OCI-LY1 (cell line): ENCODE data around the gene ZFP57.
A peak's percentile ranks its signal among the peaks of the same experiment; 100 is the strongest.

ENCODE experiments used
- H2AFZ ChIP-seq: fragments of 200-600 bp; sonication (generic), shearing (Covaris generic); 2 replicates; pipeline ENCODE4 v1.6.0; 2014; ENCODE audit warnings: antibody characterized with exemption, mild to moderate bottlenecking, low read length
- H3F3A ChIP-seq: fragments of 200-600 bp; sonication (generic), shearing (Covaris generic); 2 replicates; pipeline ENCODE4 v1.6.0; 2014; ENCODE audit warnings: mild to moderate bottlenecking, antibody characterized with exemption, low read length, moderate library complexity; ENCODE audit not compliant: insufficient read depth
- H3K27ac ChIP-seq: fragments of 200-600 bp; sonication (generic); 2 replicates; pipeline ENCODE4 v1.5.1; 2014; ENCODE audit warnings: low read length, mixed run types, mild to moderate bottlenecking, low read depth; ENCODE audit not compliant: poor library complexity, severe bottlenecking
- H3K27me3 ChIP-seq: fragments of 200-600 bp; sonication (generic); 2 replicates; pipeline ENCODE4 v1.6.0; 2014; ENCODE audit warnings: antibody characterized with exemption, mild to moderate bottlenecking, low read length, moderate library complexity; ENCODE audit not compliant: insufficient read depth
- H3K36me3 ChIP-seq: fragments of 200-600 bp; sonication (generic); 2 replicates; pipeline ENCODE4 v1.6.1; 2014; ENCODE audit warnings: mild to moderate bottlenecking, antibody characterized with exemption, low read length, moderate library complexity, mixed read lengths; ENCODE audit not compliant: insufficient read depth
- H3K4me1 ChIP-seq: fragments of 200-600 bp; sonication (generic); 2 replicates; pipeline ENCODE4 v1.5.1; 2014; ENCODE audit warnings: mild to moderate bottlenecking, low read length, moderate library complexity; ENCODE audit not compliant: insufficient read depth, severe bottlenecking
- H3K4me2 ChIP-seq: fragments of 200-600 bp; sonication (generic), shearing (Covaris generic); 2 replicates; pipeline ENCODE4 v1.6.1; 2014; ENCODE audit warnings: low read length
- H3K4me3 ChIP-seq: fragments of 200-600 bp; sonication (generic); 2 replicates; pipeline ENCODE4 v1.5.1; 2014; ENCODE audit warnings: low read length, low read depth, mild to moderate bottlenecking, mixed read lengths; ENCODE audit not compliant: poor library complexity, severe bottlenecking
- H3K79me2 ChIP-seq: fragments of 200-600 bp; shearing (Covaris generic); 2 replicates; pipeline ENCODE4 v1.6.1; 2016; ENCODE audit warnings: mixed run types, low read length, mixed read lengths; ENCODE audit not compliant: insufficient read depth
- H3K9ac ChIP-seq: fragments of 200-600 bp; sonication (generic), shearing (Covaris generic); 2 replicates; pipeline ENCODE4 v1.6.1; 2014; ENCODE audit warnings: mild to moderate bottlenecking, low read length, mixed read lengths
- H3K9me2 ChIP-seq: fragments of 200-600 bp; sonication (generic), shearing (Covaris generic); 2 replicates; pipeline ENCODE4 v1.6.1; 2014; ENCODE audit warnings: low read depth, mild to moderate bottlenecking, low read length, mixed read lengths
- H3K9me3 ChIP-seq: fragments of 200-600 bp; shearing (Covaris generic); 2 replicates; pipeline ENCODE4 v1.6.1; 2014; ENCODE audit warnings: low read length, mixed read lengths
- H4K20me1 ChIP-seq: fragments of 200-600 bp; sonication (generic), shearing (Covaris generic); 2 replicates; pipeline ENCODE4 v1.6.0; 2016; ENCODE audit warnings: mild to moderate bottlenecking, low read length; ENCODE audit not compliant: insufficient read depth
- EZH2 ChIP-seq: fragments of 200-600 bp; sonication (generic), shearing (Covaris generic); IDR thresholded peaks from 2 replicates; pipeline ENCODE4 v1.8.0; 2017; ENCODE audit warnings: borderline replicate concordance, mixed run types, mild to moderate bottlenecking, antibody characterized with exemption, low read length, moderate library complexity, mixed read lengths
- TF ChIP-seq, protein P1 (sequence below): fragments of 200-600 bp; sonication (generic), shearing (Covaris generic); IDR thresholded peaks from 2 replicates; pipeline ENCODE4 v1.5.1; 2017; ENCODE audit warnings: mild to moderate bottlenecking, antibody characterized with exemption, low read length, moderate library complexity, mixed read lengths

ZFP57 gene

DNA sequence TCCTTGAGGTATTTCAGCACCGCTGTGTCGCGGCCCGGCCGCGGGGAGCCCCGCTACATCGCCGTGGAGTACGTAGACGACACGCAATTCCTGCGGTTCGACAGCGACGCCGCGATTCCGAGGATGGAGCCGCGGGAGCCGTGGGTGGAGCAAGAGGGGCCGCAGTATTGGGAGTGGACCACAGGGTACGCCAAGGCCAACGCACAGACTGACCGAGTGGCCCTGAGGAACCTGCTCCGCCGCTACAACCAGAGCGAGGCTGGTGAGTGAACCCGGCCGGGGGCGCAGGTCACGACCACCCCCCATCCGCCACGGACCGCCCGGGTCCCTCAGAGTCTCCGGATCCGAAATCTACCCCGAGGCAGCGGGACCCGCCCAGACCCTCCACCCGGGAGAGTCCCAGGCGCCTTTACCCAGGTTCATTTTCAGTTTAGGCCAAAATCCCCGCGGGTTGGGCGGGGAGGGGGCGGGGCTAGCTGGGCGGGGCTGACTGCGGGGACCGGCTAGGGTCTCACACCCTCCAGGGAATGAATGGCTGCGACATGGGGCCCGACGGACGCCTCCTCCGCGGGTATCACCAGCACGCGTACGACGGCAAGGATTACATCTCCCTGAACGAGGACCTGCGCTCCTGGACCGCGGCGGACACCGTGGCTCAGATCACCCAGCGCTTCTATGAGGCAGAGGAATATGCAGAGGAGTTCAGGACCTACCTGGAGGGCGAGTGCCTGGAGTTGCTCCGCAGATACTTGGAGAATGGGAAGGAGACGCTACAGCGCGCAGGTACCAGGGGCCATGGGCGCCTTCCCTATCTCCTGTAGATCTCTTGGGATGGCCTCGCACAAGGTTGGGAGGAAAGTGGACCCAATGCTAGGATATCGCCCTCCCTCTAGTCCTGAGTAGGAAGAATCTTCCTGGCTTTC lies 43.0 kb upstream of the ZFP57 start:
- no peak overlapping the region for H2AFZ ChIP-seq
- H3K27me3 ChIP-seq: no peaks in the 10 kb centered on the region
- H3K4me1 ChIP-seq: peaks cover 10% of the 10 kb centered on the region
- H3K36me3 ChIP-seq: no peaks in the 10 kb centered on the region
- no peaks in the 10 kb centered on the region for H3K9me2 ChIP-seq
- no peaks in the 10 kb centered on the region for H3K9me3 ChIP-seq
- peak overlapping the region; percentile 55 for H3K4me3 ChIP-seq
- no peaks in the 10 kb centered on the region for H3F3A ChIP-seq
- TF ChIP-seq, protein P1, sequence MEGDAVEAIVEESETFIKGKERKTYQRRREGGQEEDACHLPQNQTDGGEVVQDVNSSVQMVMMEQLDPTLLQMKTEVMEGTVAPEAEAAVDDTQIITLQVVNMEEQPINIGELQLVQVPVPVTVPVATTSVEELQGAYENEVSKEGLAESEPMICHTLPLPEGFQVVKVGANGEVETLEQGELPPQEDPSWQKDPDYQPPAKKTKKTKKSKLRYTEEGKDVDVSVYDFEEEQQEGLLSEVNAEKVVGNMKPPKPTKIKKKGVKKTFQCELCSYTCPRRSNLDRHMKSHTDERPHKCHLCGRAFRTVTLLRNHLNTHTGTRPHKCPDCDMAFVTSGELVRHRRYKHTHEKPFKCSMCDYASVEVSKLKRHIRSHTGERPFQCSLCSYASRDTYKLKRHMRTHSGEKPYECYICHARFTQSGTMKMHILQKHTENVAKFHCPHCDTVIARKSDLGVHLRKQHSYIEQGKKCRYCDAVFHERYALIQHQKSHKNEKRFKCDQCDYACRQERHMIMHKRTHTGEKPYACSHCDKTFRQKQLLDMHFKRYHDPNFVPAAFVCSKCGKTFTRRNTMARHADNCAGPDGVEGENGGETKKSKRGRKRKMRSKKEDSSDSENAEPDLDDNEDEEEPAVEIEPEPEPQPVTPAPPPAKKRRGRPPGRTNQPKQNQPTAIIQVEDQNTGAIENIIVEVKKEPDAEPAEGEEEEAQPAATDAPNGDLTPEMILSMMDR: no peak
- TF ChIP-seq EZH2: no peak
- H3K79me2 ChIP-seq: no peaks in the 10 kb centered on the region
- no peak overlapping the region for H3K27ac ChIP-seq
- peak overlapping the region; percentile 78 for H3K4me2 ChIP-seq
- no peaks in the 10 kb centered on the region for H4K20me1 ChIP-seq
- no peak overlapping the region; the same call in 1 of the 2 replicates for H3K9ac ChIP-seq

DNA sequence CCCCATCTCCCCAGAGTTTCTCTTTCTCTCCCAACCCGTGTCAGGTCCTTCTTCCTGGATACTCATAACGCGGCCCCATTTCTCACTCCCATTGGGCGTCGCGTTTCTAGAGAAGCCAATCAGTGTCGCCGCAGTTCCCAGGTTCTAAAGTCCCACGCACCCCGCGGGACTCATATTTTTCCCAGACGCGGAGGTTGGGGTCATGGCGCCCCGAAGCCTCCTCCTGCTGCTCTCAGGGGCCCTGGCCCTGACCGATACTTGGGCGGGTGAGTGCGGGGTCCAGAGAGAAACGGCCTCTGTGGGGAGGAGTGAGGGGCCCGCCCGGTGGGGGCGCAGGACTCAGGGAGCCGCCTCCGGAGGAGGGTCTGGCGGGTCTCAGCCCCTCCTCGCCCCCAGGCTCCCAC lies 42.3 kb upstream of the ZFP57 start, which contains the start of gene HLA-F:
Gene HLA-F (plus strand): TSS at position 173 of the 404 bp plus-strand sequence. CDS start 30 bp downstream, at position 203.
- Histone ChIP-seq H3F3A (no peaks in the 10 kb centered on the region), H3K9me2 (no peaks in the 10 kb centered on the region), H3K27ac (no peak within 1 kb of the TSS), H3K4me2 (peak within 1 kb of the TSS; percentile 78), H3K4me3 (peak within 1 kb of the TSS; percentile 55), H3K36me3 (no peaks in the 10 kb centered on the region), H2AFZ (no peak within 1 kb of the TSS), H3K79me2 (no peaks in the 10 kb centered on the region), H3K9ac (no peak within 1 kb of the TSS; the same call in 1 of the 2 replicates), H3K4me1 (peaks cover 10% of the 10 kb centered on the region), H3K9me3 (no peaks in the 10 kb centered on the region), H4K20me1 (no peaks in the 10 kb centered on the region), H3K27me3 (no peaks in the 10 kb centered on the region)
- TF ChIP-seq, protein P1: no peak
- no peak for TF ChIP-seq EZH2

DNA sequence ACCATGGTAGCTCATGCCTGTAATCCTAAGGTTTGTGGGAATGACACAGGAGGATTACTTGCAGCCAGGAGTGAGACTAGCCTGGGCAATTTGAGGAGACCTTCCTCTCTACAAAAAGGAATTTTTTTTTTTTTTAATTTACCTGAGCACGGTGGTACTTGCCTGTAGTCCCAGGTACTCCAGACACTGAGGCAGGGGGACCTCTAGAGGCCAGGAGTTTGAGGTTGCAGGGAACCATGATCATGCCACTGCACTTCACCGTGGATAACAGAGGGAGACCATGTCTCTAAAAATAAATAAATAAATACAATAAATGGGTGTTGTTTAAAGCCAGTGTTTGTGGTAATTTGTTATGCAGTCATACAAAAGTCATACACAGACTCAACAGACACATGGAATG lies 39.9 kb upstream of the ZFP57 start:
- Histone ChIP-seq H3K4me1 (peaks cover 10% of the 10 kb centered on the region), H2AFZ (no peak overlapping the region), H3K9me2 (no peaks in the 10 kb centered on the region), H3F3A (no peaks in the 10 kb centered on the region), H3K36me3 (no peaks in the 10 kb centered on the region), H3K79me2 (no peaks in the 10 kb centered on the region), H3K9ac (no peak overlapping the region), H3K27ac (no peak overlapping the region), H3K4me3 (no peak overlapping the region), H3K27me3 (no peaks in the 10 kb centered on the region), H4K20me1 (no peaks in the 10 kb centered on the region), H3K9me3 (no peaks in the 10 kb centered on the region), H3K4me2 (no peak overlapping the region)
- TF ChIP-seq EZH2: no peak
- TF ChIP-seq, protein P1: no peak
